Thyroid gland (tissue), 4 donors: ENCODE data around the gene URM1.

ENCODE experiments used
- CTCF ChIP-seq, 6 experiments: fragments of 200-600 bp in 3 of 6; fragments of 450-650 bp in 3 of 6; sonication (generic) in 3 of 6; IDR thresholded peaks; one replicate each; pipeline ENCODE4 v1.5.1; 2016 to 2019; ENCODE audit warnings: antibody characterized with exemption in 6 of 6, mild to moderate bottlenecking in 2 of 6, inconsistent platforms in 1 of 6, moderate library complexity in 1 of 6
- POLR2A ChIP-seq, 2 donors: fragments of 450-650 bp; IDR thresholded peaks; one replicate each; pipeline ENCODE4 v1.6.1; 2017; ENCODE audit warnings: antibody characterized with exemption in 2 of 2, mild to moderate bottlenecking in 2 of 2, moderate library complexity in 1 of 2

DNA sequence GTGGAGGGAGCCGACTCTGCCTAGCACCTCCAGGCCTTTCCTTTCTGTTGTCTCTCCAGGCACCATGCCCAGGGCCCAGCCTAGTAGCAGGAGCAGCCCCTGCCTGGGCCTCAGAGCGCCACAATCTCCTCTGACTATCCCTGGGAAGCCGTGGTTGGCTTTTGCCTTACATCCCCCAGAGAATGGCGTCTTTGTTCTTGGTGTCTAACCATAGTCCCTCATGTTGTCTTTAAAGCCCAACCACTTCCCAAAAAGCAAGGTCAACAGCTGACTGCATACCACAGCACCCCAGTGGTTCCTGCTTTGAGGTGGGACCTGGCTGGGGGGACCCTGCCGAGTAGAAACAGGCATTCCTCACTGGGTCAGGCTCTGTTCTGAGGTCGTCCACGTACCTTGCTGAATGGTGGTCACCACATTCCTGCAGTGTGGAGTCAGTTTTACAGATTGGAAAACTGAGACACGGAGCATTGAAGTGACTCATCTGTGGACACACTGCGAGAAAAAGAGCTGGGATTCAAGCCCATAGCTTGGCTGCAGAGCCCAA, 35.7 kb downstream of the URM1 start:
- TF ChIP-seq CTCF (IDR thresholded peaks at IDR 0.05): no peak
- no peak for TF ChIP-seq POLR2A (IDR thresholded peaks at IDR 0.05)
